ENCODE results near the gene CRACDL.

DNA sequence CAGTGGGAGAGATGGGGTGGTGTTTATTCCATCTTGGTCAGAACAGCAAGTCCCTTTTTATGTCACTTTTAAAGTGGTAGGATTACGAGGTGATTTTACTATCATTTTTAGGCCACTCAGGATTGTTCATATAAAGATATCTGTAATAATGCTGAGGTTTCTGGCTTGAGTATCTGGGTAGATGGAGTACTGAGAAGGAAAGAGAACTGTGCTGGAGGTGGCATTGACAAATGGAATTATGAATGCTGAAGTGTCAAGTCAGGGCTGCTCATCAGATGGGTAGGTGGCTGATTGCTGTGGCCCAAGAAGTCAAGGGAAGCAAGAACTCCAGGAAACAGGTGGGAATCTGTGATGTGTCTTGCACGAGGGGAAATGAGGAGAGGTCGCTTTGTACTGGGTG is 119.7 kb downstream of the CRACDL start:
- TF ChIP-seq EED (CRISPR knock-in tag; IDR thresholded peaks at IDR 0.05) (no peak), ZBTB2 (CRISPR knock-in tag; IDR thresholded peaks at IDR 0.05; ENCODE audit: low read depth) (no peak), NFKB2 (CRISPR knock-in tag; IDR thresholded peaks at IDR 0.05; ENCODE audit: borderline replicate concordance) (no peak), ZNF124 (CRISPR knock-in tag; IDR thresholded peaks at IDR 0.05) (no peak), ZBTB42 (CRISPR knock-in tag; IDR thresholded peaks at IDR 0.05) (no peak), RFX5 (IDR thresholded peaks at IDR 0.05; ENCODE audit: low read depth, low read length) (no peak), CTCF (CRISPR knock-in tag; IDR thresholded peaks at IDR 0.05) (no peak)
